ENCODE data around the gene RASA1. TPM values are rescaled to one million over a fixed set of nuclear protein-coding genes. Genes with fewer than 3 reads are reported as not detected.
"Not testable (repeated sequence)": the region's sequence is repeated elsewhere in the genome, so short reads cannot be mapped to it uniquely, and the experiment has no call there.

The RASA1 gene
- total RNA-seq, 2 donors from 2014 or later: 26.3 to 29.1 TPM

DNA sequence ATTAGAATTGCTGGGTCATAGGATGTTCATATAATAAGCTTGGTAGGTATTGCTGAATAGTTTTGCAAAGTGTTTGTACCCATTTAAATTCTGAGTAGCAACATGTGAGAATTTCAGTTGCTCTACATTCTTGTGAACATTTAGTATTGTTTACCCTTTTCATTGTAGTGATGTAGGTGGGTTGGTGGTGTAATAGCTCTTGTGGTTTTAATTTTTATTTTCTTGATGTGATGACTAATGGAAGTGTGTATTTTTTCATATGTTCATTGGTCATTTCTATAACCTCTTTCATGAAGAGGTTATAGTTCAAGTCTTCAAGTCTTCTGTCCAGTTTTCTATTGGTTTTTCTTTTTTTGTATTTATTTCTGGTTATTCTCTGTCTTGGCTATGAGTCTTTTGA lies 34.4 kb downstream of the RASA1 start:
- no peak for ATAC-seq
- no peak for DNase-seq
- no peaks in the 10 kb centered on the region for H3K27me3 Mint-ChIP-seq
- H3K4me3 Mint-ChIP-seq: no peak overlapping the region
- H3K4me1 Mint-ChIP-seq: peaks cover 44% of the 10 kb centered on the region
- no peaks in the 10 kb centered on the region for H3K9me3 ChIP-seq (ENCODE audit: control insufficient read depth, low read length, poor library complexity, severe bottlenecking)
- no peak overlapping the region for H3K27ac Mint-ChIP-seq
- peaks cover 11% of the 10 kb centered on the region for H3K36me3 Mint-ChIP-seq (ENCODE audit: low read depth)

GRCh38 chr5:87303324-87303723 lies 35.6 kb downstream of the RASA1 start:
- no peak for ATAC-seq
- no peak overlapping the region for H3K4me3 Mint-ChIP-seq
- no peak overlapping the region for H3K27ac Mint-ChIP-seq
- H3K36me3 Mint-ChIP-seq (ENCODE audit: low read depth): peaks cover 11% of the 10 kb centered on the region
- peaks cover 44% of the 10 kb centered on the region for H3K4me1 Mint-ChIP-seq
- H3K27me3 Mint-ChIP-seq: no peaks in the 10 kb centered on the region
- DNase-seq: no peak
- H3K9me3 ChIP-seq (ENCODE audit: control insufficient read depth, low read length, poor library complexity, severe bottlenecking): no peaks in the 10 kb centered on the region

GRCh38 chr5:87306090-87306489 lies 38.4 kb downstream of the RASA1 start:
- Mint-ChIP-seq H3K36me3 (ENCODE audit: low read depth) (peaks cover 11% of the 10 kb centered on the region), H3K4me1 (peaks cover 42% of the 10 kb centered on the region)
- H3K4me3 Mint-ChIP-seq; ATAC-seq; DNase-seq; H3K27ac Mint-ChIP-seq; H3K27me3 Mint-ChIP-seq; H3K9me3 ChIP-seq (ENCODE audit: control insufficient read depth, low read length, poor library complexity, severe bottlenecking): not testable (repeated sequence)

DNA sequence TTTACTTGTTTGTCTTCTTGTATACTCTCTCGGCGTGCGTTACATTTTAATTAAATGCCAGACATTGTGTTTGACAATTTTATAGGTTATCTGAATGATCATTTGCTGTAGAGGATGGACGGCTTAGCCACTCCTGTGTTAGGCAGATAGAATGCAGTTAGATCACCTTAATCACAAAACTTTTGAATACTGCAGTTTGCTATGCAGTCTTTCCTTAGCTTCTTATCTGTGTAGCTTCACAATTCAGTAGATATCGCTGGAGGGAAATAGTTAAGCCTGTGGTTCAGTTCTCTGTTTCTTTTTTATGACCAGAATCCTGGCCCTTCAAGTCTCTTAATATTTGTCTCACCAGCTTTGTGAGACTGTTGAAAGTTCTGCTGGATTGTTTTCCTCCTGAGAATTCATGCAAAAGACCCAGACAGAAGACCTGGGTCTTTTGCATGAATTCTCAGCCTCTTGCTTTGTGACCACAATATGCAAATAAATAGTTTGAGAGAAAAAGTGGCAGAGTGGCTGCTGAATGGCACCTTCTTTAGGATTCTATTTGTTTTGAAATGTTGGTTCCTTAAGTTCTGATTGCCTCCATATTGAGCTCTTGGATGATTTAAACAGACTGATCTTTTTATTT lies 40.2 kb downstream of the RASA1 start:
- H3K27me3 Mint-ChIP-seq: no peaks in the 10 kb centered on the region
- DNase-seq (no peak), ATAC-seq (no peak)
- no peak overlapping the region for H3K27ac Mint-ChIP-seq
- H3K4me1 Mint-ChIP-seq: peaks cover 42% of the 10 kb centered on the region
- no peak overlapping the region for H3K4me3 Mint-ChIP-seq
- H3K9me3 ChIP-seq (ENCODE audit: control insufficient read depth, low read length, poor library complexity, severe bottlenecking): no peaks in the 10 kb centered on the region
- H3K36me3 Mint-ChIP-seq (ENCODE audit: low read depth): peaks cover 7% of the 10 kb centered on the region

DNA sequence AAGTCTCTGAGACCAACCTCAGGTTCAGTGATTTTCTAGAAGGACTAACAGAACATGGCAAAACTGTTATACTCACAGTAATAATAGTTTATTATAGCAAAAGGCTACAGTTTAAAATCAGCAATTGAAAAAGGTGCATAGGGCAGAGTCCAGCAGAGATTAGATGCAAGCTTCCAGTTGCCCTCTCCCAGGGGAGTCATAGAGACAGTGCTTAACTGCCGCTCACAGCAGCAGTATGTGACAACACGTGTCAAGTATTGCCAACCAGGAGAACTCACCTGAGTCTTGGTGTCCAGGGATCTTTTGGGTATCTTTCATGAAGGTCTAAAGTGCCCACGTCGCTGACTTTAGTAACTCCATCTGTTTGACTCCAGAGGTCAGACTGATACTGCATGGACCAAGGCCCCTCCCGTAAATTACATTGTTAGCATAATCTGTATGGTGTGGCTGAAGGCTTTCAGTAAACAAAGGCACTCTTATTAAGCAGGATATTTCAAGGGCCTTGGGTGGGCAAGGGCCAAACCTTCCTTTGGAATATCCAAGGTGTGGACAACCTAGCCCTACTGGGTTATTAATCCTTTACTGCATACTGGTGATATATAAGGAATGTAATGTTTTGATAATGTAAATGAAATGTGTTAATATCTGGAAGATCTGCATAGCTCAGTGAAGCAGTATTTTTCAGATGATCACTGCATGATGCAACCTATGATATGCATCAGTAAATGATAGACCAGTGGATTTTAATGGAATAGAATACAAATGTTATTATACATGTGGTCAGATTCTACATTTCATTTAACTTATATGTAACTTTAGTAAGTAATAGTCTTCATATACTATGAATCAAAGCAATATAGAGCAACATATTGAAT lies 44.0 kb downstream of the RASA1 start:
- peaks cover 49% of the 10 kb centered on the region for H3K4me1 Mint-ChIP-seq
- no peaks in the 10 kb centered on the region for H3K9me3 ChIP-seq (ENCODE audit: control insufficient read depth, low read length, poor library complexity, severe bottlenecking)
- DNase-seq (no peak), ATAC-seq (no peak)
- no peak overlapping the region for H3K4me3 Mint-ChIP-seq
- peaks cover 2% of the 10 kb centered on the region for H3K36me3 Mint-ChIP-seq (ENCODE audit: low read depth)
- no peaks in the 10 kb centered on the region for H3K27me3 Mint-ChIP-seq
- no peak overlapping the region for H3K27ac Mint-ChIP-seq

DNA sequence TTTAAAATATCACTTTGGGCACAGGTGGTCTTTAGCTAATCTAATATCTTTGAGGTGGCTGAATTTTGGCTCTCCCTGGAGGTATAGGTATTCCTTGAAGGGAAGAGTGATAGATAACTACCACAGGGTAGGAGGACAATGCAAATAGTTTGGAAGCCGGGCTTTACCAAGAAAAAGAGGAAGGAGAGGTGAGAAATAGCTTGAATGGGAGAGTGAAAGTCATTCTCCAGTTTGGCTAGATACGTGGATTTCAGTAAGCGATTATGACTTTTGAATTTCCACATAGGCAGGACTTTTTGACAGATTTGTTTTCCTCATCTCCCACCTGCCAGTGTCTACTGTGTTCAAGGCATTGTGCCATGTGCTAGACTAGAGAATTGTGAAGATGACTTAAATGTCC lies 45.5 kb downstream of the RASA1 start:
- Mint-ChIP-seq H3K27ac (no peak overlapping the region), H3K4me3 (no peak overlapping the region), H3K36me3 (ENCODE audit: low read depth) (peaks cover 2% of the 10 kb centered on the region), H3K4me1 (peaks cover 42% of the 10 kb centered on the region), H3K27me3 (no peaks in the 10 kb centered on the region)
- ATAC-seq (no peak), DNase-seq (no peak)
- H3K9me3 ChIP-seq (ENCODE audit: control insufficient read depth, low read length, poor library complexity, severe bottlenecking): no peaks in the 10 kb centered on the region

- DNase-seq (no peak), ATAC-seq (no peak)
- H3K36me3 Mint-ChIP-seq (ENCODE audit: low read depth): no peaks in the 10 kb centered on the region
- H3K27ac Mint-ChIP-seq: no peak overlapping the region
- no peaks in the 10 kb centered on the region for H3K9me3 ChIP-seq (ENCODE audit: control insufficient read depth, low read length, poor library complexity, severe bottlenecking)
- H3K4me3 Mint-ChIP-seq: no peak overlapping the region
- H3K4me1 Mint-ChIP-seq: peaks cover 29% of the 10 kb centered on the region
- no peaks in the 10 kb centered on the region for H3K27me3 Mint-ChIP-seq
Observed at GRCh38 chr5:87319469-87319868, 51.8 kb downstream of the RASA1 start.

GRCh38 chr5:87321605-87322004 lies 53.9 kb downstream of the RASA1 start:
- no peak for DNase-seq
- H3K4me3 Mint-ChIP-seq: no peak overlapping the region
- no peak for ATAC-seq
- no peaks in the 10 kb centered on the region for H3K9me3 ChIP-seq (ENCODE audit: control insufficient read depth, low read length, poor library complexity, severe bottlenecking)
- peaks cover 38% of the 10 kb centered on the region for H3K4me1 Mint-ChIP-seq
- no peaks in the 10 kb centered on the region for H3K27me3 Mint-ChIP-seq
- no peak overlapping the region for H3K27ac Mint-ChIP-seq
- no peaks in the 10 kb centered on the region for H3K36me3 Mint-ChIP-seq (ENCODE audit: low read depth)

DNA sequence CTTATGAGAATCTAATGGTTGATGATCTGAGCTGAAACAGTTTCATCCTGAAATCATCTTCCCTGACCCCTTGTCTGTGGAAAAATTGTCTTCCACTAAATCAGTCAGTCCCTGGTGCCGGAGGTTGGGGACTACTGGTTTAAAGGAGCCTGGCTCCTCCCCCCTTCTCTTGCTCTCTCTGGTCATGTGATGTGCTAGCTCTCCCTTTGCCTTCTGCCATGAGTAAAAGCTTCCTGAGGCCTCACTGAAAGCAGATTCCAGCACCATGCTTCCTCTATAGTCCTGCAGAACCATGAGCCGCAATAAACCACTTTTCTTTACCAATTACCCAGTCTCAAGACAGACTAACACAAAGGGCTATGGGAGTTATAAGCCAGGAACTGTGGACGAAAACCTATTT lies 54.7 kb downstream of the RASA1 start:
- Mint-ChIP-seq H3K27me3 (no peaks in the 10 kb centered on the region), H3K4me3 (no peak overlapping the region), H3K36me3 (ENCODE audit: low read depth) (no peaks in the 10 kb centered on the region), H3K27ac (no peak overlapping the region), H3K4me1 (peaks cover 42% of the 10 kb centered on the region)
- no peaks in the 10 kb centered on the region for H3K9me3 ChIP-seq (ENCODE audit: control insufficient read depth, low read length, poor library complexity, severe bottlenecking)
- ATAC-seq (no peak), DNase-seq (no peak)

DNA sequence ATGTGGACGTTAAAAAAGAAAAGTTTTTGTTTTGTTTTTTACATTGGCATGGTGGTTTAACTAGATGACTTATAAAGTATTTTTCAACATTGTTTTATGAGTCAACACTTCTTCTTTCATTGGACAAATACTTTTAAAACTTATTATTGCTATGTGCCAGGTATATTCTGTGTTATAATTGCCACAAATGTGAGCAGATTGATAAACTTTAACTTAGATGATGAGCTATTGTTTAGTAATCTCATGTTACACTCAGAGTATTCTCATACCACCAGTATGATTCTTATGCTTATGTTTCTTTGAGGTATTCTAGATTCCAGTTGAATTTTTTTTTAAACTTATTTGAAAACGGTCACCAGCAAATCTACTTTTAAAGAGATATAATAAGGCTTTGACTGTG lies 60.3 kb downstream of the RASA1 start:
- Mint-ChIP-seq H3K4me3 (no peak overlapping the region), H3K27me3 (no peaks in the 10 kb centered on the region), H3K36me3 (ENCODE audit: low read depth) (no peaks in the 10 kb centered on the region), H3K4me1 (peaks cover 50% of the 10 kb centered on the region), H3K27ac (peak overlapping the region; percentile 75)
- H3K9me3 ChIP-seq (ENCODE audit: control insufficient read depth, low read length, poor library complexity, severe bottlenecking): no peaks in the 10 kb centered on the region
- ATAC-seq (no peak), DNase-seq (no peak)

DNA sequence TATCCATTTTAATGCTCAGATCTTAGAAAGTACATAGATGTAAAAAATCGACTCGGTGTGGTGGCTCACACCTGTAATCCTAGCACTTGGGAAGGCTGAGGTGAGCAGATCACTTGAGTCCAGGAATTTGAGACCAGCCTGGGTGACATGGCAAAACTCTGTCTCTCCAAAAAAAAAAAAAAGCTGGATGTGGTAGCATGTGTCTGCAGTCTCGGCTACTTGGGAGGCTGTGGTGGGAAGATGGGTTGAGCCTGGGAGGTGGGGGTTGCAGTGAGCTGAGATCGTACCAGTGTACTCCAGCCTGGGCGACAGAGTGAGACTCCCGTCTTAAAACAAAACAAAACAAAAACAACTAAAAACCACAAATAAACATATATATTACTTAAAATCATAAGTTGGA lies 61.4 kb downstream of the RASA1 start:
- H3K4me3 Mint-ChIP-seq: no peak overlapping the region
- DNase-seq (no peak), ATAC-seq (no peak)
- H3K4me1 Mint-ChIP-seq: peaks cover 43% of the 10 kb centered on the region
- H3K27ac Mint-ChIP-seq: peak overlapping the region; percentile 73
- peaks cover 2% of the 10 kb centered on the region for H3K36me3 Mint-ChIP-seq (ENCODE audit: low read depth)
- H3K9me3 ChIP-seq (ENCODE audit: control insufficient read depth, low read length, poor library complexity, severe bottlenecking): no peaks in the 10 kb centered on the region
- H3K27me3 Mint-ChIP-seq: no peaks in the 10 kb centered on the region

DNA sequence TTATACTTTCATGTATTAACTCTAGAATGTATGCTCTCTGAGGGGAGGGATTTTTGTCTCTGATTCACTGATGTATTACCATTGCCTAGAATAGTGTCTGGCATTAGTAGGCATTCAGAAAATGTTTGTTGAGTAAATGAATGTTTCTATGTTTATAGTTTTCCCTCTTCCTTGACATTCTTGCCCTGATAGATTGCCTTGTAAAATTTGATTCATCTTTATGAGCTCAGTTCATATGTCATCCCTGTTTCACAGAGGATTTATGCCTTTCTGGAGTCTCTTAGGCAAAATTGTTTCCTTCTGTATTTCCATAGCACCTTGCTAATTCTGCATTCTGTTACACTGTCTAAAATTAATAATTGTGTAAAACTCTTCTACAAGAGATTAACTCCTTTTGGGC lies 72.3 kb downstream of the RASA1 start:
- DNase-seq (no peak), ATAC-seq (no peak)
- H3K9me3 ChIP-seq (ENCODE audit: control insufficient read depth, low read length, poor library complexity, severe bottlenecking): no peaks in the 10 kb centered on the region
- peak overlapping the region; percentile 99 for H3K27ac Mint-ChIP-seq
- H3K4me3 Mint-ChIP-seq: peak overlapping the region; percentile 85
- H3K27me3 Mint-ChIP-seq: no peaks in the 10 kb centered on the region
- peaks cover 9% of the 10 kb centered on the region for H3K36me3 Mint-ChIP-seq (ENCODE audit: low read depth)
- peaks cover 22% of the 10 kb centered on the region for H3K4me1 Mint-ChIP-seq

- Mint-ChIP-seq H3K27ac (peak overlapping the region; percentile 99), H3K4me3 (peak overlapping the region; percentile 85), H3K27me3 (no peaks in the 10 kb centered on the region), H3K36me3 (ENCODE audit: low read depth) (peaks cover 9% of the 10 kb centered on the region), H3K4me1 (peaks cover 22% of the 10 kb centered on the region)
- no peak for DNase-seq
- peak; percentile 95 for ATAC-seq
- H3K9me3 ChIP-seq (ENCODE audit: control insufficient read depth, low read length, poor library complexity, severe bottlenecking): no peaks in the 10 kb centered on the region
Observed at GRCh38 chr5:87340716-87341115, 73.0 kb downstream of the RASA1 start.

- no peaks in the 10 kb centered on the region for H3K27me3 Mint-ChIP-seq
- no peak overlapping the region for H3K4me3 Mint-ChIP-seq
- no peak for DNase-seq
- ATAC-seq: no peak
- H3K4me1 Mint-ChIP-seq: peaks cover 8% of the 10 kb centered on the region
- no peaks in the 10 kb centered on the region for H3K9me3 ChIP-seq (ENCODE audit: control insufficient read depth, low read length, poor library complexity, severe bottlenecking)
- no peak overlapping the region for H3K27ac Mint-ChIP-seq
- peaks cover 4% of the 10 kb centered on the region for H3K36me3 Mint-ChIP-seq (ENCODE audit: low read depth)
Observed at GRCh38 chr5:87347272-87347671, 79.6 kb downstream of the RASA1 start.
